ENCODE results near the gene ALPP. TPM values are rescaled to one million over a fixed set of nuclear protein-coding genes. Genes with fewer than 3 reads are reported as not detected.
"Not testable (repeated sequence)": the region's sequence is repeated elsewhere in the genome, so short reads cannot be mapped to it uniquely, and the experiment has no call there.

Gene ALPP
- not detected in 2 replicates for total RNA-seq

DNA sequence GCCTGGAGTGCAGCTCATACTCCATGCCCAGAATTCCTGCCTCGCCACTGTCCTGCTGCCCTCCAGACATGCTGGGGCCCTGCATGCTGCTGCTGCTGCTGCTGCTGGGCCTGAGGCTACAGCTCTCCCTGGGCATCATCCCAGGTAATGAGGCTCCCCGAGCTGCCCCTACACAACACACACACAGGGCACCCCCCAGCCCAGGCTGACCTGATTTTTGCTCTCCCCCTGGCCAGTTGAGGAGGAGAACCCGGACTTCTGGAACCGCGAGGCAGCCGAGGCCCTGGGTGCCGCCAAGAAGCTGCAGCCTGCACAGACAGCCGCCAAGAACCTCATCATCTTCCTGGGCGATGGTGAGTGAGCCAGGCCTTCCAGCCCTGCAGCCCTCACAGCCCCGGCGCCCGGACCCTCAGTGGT, at the start of gene ALPP:
Gene ALPP, plus strand, starts transcription at position 17 of the 417 bp plus-strand sequence. Its CDS starts 52 bp downstream, at position 69.
- intact Hi-C loops (cut with micrococcal nuclease), result not testable (repeated sequence)

DNA sequence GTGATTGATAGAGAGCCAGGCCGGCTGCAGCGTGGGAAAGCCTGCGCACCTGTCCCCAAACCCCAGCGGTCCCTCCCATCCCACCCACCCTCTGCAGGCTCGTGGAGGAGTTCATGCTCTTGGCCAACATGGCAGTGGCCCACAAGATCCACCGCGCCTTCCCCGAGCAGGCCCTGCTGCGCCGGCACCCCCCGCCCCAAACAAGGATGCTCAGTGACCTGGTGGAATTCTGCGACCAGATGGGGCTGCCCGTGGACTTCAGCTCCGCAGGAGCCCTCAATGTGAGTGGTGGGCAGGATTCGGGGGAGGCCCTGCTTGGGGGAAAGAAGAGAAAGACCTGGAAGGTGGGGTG, 48.9 kb upstream of the ALPP start:
- intact Hi-C loops (cut with micrococcal nuclease), result loop anchor here (5.0 to 10.0 kb wide), 2 partner anchors 37 to 185 kb away; no protein-coding TSS in a partner anchor

DNA sequence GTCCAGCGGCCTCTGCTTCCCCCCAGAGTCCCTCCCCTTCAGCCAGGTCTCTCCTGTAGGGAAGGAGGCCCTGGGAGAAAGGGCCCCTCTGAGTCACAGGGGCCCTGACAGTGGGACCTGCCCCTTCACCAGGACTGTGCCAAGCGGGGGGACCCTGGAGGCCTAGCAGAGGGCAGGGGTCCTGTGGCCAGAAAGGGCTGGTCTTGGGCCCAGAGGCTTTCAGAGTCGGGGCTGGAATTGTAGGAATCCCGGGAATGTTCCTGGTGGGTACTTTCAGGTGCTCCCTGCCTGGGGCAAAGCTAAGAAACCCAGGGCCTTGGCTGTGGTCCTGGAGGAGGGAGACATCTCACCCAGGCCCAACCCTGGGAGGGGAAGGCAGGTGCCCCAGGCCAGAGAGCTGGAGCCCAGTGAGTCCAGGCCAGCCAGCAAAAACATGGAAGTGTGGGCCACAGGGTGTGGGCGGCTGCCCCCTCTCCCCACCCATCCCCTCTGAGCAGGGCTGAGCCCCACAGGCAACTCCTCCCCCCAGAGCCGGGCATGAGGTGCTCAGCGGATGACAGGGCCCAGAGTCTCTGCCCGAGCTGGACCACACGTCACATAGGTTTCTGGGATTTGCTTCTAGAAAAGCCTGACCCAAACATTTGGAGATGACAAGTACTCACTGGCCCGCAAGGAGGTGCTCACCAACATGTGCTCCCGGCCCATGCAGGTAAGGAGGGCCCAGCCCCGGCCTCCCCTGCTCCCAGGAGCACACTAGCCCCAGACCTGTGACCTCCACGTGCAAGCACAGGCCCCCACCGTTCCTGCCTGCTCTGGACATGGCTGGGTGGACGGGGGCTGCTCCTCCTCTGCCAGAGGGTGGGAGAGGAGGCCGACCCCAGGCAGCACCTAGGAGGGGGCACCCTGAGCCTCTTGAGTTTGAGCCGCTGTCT, 48.2 kb upstream of the ALPP start:
- intact Hi-C loops (cut with micrococcal nuclease), result no loop called here

DNA sequence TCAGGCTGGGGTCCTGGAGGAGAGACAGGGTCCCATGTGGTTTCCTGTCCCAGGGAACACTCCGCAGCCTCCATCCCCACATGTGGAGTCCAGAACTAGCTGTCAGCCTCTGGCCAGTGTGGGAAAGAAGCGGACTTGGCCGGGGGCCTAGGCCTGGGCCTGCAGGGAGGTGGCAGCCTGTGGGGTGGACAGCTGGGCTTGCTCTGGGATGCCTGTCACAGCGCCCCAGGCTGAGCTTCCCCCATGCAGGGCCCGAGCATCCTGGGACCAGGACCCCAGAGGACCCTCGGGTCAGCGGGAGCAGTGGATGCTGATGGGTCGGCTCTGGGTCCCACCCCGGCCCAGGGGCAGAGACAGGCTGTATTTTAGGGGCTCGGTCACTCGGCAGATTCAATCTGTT, 47.5 kb upstream of the ALPP start:
- intact Hi-C loops (cut with micrococcal nuclease), result not testable (repeated sequence)

DNA sequence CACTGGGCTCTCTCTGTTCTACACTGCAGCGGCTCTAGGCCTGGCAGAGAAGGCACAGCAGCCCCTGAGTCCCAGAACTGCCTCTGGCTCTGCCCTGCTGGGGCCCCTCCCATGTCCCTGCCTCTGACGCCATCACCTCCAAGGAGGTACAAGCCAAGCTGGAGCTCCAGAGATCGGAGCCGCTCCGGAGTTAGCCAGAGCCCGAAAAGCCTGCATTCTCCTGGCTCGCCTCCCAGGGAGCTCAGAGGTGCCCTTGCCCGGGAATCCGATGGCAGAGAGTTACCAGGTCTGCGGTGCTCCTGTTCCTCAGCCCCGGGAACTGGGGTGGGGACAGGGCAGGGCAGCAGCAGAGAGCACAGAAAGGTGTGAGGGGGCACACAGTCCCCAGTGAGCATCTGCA, 46.9 kb upstream of the ALPP start:
- intact Hi-C loops (cut with micrococcal nuclease), result not testable (repeated sequence)

DNA sequence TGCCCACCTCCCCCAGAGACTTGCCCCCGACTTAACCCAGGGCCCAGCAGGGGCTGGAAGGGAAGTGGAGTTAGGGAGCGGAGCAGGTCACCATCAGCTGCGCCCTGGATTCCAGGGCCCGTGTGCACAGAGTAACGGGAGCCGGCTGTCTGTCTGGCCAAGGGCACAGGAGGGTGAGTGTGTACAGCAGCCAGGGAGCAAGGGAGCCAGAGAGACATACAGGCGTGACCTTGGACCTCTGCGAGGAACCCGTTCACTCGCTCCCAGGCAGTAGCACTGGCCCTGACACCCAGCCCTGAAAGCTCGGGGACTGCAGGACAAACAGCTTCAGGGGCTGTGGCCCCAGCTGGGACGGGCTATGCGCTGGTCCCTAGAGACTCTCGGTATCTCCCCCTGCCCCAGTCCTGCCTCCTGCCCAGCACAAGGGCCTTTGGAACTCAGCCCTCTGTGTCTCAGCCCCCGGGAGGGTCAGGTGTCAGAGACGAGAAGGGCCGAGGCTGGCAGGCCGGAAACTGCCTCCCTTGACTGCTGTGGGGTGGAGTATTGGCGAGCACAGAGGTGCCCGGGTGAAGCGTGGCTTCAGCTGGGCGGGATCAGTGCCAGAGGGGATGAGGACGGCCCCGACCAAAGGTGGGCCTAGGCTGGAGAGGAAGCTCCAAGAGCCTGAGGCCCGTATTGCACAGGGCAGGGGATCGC, 46.2 kb upstream of the ALPP start:
- intact Hi-C loops (cut with micrococcal nuclease), result not testable (repeated sequence)

DNA sequence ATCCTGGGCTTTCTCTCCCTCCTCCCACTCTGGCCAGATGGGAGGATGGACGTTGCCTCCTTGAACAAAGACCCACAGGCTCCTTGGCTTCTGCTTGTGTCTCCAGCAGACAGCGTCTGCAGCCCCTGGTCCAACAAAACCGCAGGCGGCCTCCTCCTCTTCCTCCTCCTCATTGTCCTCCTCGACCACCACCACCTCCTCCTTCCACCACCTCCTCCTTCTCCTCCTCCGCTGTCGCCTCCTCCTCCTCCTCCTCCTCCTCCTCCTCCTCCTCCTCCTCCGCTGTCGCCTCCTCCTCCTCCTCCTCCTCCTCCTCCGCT, 45.7 kb upstream of the ALPP start:
- intact Hi-C loops (cut with micrococcal nuclease), result no loop called here

DNA sequence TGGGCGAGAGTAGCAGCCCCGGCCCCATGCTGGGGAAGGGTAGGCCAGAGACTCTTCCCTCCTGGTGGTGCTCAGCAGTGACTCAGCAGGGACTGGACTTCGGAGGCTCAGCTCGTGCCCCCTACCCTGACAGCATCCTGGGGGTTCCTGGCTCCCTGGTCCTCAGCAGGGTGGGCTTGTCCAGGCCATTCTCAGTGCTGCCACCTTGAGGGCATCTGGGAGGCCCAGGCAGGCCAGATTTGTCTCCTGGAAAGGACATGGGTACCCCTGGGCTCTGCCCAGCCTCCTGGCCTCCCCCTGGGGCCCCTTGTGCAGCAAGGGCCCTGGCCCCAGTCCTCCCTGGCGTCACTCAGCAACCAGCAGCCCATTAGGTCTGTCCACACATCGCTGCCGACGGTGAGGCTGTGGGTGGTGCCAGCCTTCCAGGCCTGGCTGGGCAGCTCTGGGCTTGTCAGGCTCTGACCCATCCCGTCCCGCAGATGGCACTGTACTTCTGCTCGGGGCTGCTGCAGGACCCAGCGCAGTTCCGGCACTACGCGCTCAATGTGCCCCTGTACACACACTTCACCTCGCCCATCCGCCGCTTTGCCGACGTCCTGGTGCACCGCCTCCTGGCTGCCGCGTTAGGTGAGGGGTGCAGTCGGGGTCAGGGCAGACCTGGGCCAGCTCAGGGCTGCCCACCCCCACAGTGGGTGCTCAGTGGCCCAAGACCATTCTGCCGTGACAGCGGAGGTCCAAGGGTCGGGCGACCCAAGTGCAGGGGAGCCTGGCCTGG, 45.0 kb upstream of the ALPP start:
- intact Hi-C loops (cut with micrococcal nuclease), result loop anchor here (2.0 kb wide), 1 partner anchor 107 kb away; no protein-coding TSS in a partner anchor

DNA sequence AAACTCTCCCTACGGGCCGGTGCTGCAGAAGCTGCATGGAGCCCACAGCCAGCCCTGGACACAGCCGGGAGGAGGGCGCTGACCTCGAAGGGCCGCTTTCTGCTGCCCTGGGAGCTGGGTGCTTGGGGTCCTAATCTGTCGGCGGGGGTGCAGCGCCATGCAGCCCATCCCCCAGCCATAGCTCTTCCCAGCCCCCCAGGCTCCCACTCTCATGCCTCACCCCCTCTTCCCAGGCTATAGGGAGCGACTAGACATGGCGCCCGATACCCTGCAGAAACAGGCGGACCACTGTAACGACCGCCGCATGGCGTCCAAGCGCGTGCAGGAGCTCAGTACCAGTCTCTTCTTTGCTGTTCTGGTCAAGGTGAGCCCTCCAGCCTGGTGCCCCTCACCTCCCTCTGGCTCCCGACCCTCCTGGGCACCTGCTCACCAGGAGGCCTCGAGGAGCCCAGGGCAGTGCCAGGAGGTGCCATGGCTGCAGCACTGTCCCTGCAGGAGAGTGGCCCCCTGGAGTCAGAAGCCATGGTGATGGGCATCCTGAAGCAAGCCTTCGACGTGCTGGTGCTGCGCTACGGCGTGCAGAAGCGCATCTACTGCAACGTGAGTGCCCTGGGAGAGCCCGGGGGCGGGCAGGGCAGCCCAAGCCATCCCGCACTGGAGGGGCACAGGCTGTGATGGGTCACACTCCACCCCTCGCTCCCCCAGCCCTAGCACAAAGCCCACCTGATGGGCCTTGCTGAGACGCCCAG, 44.2 kb upstream of the ALPP start:
- intact Hi-C loops (cut with micrococcal nuclease), result loop anchor here (2.0 kb wide), 1 partner anchor 106 kb away; no protein-coding TSS in a partner anchor

DNA sequence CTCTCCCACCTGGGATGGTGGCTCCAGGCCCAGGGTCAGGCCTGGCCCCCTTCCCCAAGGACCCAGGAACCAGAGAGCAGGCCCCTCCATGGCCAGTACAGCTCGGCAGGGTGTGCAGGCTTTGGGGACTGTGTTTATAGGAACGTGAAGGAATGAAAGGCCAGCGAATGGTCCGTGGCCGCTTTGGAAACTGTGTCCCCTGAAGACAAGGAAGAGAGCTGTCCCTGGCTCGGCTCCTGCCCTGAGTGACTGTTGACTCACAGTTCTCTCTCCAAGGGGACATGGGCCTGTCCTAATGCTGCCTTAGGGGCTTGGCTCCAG, 43.7 kb upstream of the ALPP start:
- intact Hi-C loops (cut with micrococcal nuclease), result loop anchor here (2.0 kb wide), 1 partner anchor 106 kb away; no protein-coding TSS in a partner anchor

DNA sequence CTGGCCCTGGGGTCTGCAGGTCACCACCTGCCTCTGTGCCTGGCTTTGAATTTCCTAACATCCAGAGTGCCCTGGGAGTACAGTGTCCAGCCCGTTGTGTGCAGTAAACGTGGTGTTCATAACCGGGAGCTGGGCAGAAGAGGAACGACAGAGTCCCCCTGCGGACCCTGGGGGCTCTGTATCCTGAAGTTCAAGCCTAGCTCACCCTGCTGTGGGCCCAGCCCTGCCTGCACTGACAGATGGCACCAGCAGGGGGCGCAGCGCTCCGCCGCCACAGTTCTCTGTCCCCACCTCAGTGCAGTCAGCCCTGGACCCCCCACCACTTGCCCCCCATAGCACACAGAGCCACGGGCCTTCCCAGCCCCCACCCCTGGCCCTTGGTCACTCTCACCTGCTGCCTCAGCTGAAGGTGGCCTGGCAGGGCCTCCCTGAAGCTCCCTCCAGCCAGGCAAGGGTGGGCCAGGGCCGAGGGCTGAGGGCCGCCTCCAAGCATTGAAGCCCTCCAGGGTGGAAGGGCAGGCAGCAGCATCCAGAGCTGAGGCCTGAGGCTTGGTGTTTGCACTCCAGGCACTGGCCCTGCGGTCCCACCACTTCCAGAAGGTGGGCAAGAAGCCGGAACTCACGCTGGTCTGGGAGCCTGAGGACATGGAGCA, 43.2 kb upstream of the ALPP start:
- intact Hi-C loops (cut with micrococcal nuclease), result loop anchor here (2.0 kb wide), 1 partner anchor 105 kb away; no protein-coding TSS in a partner anchor

DNA sequence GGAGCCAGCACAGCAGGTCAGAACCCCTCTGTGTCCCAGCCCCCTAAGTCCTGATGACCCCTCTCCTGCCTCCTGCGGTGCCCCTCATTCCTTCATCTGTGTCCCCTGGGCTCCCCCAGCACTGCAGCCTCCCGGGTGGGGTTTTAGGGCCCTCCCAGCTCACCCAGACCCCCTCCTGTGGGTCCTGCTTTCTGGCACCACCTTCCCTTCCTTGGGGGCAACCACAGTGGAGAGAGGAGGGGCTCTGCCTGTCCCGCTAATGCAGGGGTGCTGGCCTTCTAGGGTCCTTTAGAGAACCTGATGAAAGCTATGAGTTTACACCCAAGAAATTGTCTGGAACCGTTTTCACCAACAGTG, 42.7 kb upstream of the ALPP start:
- intact Hi-C loops (cut with micrococcal nuclease), result loop anchor here (2.0 kb wide), 1 partner anchor 105 kb away; no protein-coding TSS in a partner anchor

DNA sequence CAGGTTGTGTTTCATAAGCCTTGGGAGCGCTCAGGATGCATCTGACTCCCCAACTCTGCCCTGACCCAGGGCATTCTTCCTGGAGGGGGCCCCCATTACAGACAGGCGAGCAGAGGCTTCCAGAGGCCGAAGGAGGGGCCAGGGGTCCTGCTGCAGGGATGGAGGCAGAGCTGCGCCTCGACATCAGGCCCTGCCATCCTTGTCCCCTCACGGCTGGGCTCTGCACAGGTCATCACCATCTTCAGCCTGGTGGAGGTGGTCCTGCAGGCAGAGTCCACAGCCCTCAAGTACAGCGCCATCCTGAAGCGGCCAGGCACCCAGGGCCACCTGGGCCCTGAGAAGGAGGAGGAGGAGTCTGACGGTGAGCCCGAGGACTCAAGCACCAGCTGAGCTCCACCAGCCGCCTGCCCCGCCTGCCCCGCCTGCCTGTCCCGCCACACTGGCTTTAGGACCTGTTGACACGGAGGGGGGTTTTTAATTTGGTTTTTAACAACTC, 42.3 kb upstream of the ALPP start:
- intact Hi-C loops (cut with micrococcal nuclease), result no loop called here

DNA sequence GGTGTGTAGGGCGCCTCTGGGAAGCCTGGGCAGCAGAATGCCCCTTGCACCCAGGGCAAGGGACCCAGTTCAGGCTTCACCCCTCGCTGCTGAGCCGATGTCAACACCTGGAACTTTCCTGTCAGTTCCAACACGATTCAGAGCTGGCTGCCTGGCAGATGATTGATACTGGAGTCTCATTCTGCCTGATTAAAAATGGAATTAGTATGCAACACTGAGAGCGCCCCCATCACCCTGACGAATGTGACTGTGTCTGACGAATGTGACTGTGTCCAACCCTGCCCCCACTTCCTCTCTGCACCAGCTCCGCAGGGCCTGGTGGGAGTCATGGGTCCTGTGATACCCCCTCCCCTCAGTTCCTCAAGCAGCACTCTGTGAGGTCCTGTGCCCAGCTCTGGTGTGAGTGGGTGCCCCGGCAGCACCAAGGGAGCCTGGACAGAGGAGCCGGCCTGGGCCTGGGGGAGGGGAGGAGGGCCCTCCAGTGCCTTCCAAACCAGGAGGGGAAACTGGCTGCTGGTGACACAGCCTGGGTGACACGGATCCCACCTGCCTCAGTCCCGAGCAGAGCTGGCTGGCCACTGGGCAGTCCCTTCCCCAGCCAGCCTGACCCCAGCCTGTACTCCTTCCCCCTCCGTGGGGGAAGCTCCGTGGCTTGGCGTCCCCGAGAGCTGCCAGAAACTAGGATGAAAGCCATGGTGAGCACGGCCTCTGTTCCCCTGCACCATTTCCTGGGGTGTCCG, 41.4 kb upstream of the ALPP start:
- intact Hi-C loops (cut with micrococcal nuclease), result no loop called here

DNA sequence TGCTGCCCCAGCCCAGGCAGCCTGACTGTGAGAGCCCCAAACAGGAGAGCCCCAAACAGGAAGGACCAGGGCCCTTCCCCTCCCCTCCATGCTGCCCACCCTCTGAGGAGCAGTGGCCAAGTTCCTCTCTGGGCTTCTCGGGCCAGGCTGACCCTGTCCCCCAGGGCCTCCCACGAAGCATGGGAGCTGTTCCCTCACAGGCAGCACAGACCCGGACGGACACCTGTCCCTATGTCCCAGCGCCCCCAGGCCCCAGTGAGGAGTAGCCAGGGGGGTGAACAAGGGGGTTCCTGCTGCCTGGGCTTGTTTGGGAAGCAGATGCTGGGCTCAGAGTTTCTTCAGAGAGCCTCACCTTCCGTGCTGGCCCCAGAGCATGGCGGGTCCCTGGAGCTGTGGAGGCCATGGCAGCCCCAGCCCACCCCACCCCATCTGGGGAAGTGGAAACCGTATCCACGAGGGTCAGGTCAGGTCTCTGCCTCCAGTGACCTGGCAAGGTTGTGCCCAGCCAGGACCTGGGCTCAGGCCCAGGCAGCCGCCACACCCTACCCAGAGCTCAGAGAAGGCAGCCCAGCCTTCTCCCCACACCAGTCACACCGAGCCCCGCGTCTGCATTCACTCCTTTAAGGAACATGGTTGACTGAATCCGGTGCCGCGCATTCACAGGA, 40.3 kb upstream of the ALPP start:
- intact Hi-C loops (cut with micrococcal nuclease), result not testable (repeated sequence)

DNA sequence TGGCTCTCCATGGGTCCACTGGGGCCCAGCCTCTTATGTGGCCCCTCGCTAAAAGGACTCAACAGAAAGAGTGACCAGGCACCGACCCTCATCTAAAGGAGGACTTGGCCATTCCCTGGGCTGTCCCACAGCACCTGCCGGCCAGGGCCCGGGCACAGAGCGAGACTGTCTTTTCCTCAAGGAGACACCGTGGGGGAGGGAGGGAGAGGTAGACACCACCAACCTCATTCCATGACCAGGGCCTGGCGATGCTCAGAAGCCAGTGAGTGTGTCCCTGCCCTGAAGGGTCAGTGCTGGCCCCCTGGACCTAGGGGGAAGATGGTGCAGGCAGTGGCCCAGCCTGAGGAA, 39.8 kb upstream of the ALPP start:
- intact Hi-C loops (cut with micrococcal nuclease), result no loop called here

DNA sequence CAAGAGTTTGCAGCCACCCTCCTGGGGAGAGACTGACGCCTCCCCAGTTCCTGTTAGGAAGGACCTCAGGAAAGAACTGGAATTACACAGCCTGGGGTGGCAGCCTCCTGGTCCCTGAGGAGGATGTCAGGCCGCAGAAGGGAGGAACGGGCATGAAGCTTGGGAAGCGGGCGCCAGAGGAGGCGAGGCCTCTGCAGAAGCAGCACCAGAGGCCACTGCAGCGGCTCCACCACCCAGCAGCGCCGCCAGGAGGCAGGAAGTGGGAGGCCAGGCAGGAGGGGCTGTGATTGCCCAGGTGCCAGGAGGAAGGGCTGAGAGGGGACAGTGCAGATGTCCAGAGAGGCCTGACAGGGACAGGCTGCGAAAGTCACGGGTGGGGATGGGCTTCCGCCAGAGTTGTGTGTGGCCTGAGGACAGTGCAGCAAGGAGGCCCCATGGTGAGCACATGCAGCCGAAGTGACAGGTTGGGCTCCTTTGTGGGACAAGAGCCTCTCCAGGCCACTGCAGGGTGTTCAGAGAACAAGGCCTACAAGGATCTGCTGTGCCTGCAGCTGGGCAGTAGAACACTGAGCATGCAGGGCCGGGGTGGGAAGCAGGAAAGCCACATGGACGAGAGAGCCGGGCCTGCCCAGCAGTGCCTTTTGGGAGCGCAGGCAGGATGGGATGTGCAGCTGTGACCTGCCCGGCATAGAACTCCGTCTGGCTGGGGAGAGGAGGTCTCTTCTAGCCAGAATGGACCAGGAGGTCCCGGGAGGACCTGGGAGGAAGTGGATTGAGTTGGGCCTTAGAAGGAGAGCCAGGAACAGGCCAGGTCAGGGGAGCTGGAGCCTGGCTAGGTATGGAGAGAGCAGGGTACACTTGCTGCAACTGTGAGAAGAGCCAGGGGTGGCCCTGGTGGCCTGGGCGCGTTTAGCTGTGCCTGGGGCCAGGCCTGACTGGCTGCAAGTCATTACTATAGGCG, 39.1 kb upstream of the ALPP start:
- intact Hi-C loops (cut with micrococcal nuclease), result no loop called here

Measured in T-helper 2 cell treated with Interferon-gamma antibody and Interleukin-4, amounts not matched to agents 100 ng/mL and 5 ng/mL, for 36 hours (primary cell).